VCaP (cell line): ENCODE data around the gene RIF1.

Experiments used
- H3K27ac ChIP-seq: fragments of 450-650 bp; 2 replicates; pipeline ENCODE4 v1.5.1; 2017
- CTCF ChIP-seq: fragments of 450-650 bp; conservative IDR thresholded peaks from 2 replicates; pipeline ENCODE4 v1.5.1; 2017; ENCODE audit warnings: mild to moderate bottlenecking, moderate library complexity

Gene RIF1

DNA sequence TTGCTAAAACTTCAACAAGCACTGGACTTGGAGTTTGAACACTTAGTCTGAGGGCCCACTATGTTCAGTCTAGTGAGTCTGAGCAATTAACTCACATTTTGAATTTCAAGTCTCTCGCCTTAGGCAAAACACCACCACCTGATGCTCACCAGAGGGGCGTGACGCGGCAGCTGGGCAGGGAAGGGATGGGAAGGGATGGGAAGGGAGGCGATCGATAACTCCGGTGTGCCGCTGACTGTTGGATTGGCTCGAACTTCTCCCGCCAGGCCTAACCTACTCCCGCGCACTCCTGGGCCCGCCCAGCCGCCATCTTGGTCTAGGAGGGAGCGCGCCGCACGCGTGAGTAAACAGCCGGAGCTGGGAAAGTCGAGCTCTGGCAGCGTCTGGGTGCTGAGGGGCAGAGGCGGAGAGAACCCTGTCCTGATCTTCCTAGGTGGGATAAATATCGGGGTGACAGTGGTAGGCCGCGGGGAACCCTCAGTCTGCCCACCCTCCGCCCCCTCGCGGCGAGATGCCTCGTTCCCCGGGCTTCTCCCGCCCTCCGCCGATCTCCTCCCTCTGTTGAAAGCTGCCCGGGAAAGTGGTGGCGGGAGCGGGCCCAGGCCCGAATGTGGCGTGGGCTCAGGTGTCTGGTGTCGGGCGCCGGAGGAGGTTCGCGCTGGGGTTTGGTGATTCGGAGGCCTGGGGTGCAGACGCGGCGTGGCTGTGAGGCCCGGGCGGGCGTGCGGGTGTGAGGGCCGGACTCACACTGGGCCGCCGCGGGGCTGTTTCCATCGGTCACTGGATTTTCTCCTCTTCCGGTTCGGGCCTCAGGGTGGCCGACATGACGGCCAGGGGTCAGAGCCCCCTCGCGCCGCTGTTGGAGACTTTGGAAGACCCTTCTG is at the start of gene RIF1:
Gene RIF1, plus strand, starts transcription at position 302 of the 884 bp plus-strand sequence. Its CDS starts 522 bp downstream, at position 824.
- peak within 1 kb of the TSS; percentile 94 for H3K27ac ChIP-seq
- TF ChIP-seq CTCF: peak; percentile 66

DNA sequence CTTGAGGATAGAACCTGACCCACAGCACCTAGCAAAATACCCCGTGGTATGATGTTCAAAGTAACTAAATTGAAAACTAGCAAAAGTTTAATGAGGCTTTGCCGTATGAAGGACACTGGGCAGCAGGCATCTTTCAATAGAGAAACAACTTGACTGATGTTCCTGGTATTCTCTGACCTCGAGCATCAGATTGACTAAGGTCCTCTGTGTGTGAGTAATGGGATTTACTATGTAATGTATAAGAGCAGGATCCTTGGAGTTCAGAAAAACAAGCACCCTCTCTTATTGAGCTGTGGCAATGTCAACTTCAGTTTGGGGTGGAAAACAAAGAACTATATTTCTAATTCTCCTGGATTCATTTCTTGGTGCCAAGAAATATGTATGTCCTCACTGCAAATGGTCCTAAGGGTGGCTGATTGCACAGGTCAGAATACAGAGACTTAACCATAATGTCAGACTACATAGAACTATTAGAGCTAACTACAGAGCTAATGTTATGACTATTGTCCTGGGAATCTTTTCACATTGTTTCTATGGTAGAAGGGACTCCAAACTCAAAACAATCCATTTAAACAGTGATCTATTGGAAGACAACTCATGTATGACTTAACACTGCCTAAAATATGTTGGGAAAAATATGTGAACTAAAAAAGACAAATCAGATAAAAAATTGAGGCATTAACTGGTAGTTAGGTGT is 47.9 kb upstream of the RIF1 start:
- TF ChIP-seq CTCF: no peak

GRCh38 chr2:151363709-151364108 is 46.0 kb upstream of the RIF1 start:
- no peak overlapping the region for H3K27ac ChIP-seq
- no peak for TF ChIP-seq CTCF

More for the DNA sequence above, 47.9 kb upstream of the RIF1 start:
- no peak overlapping the region for H3K27ac ChIP-seq

DNA sequence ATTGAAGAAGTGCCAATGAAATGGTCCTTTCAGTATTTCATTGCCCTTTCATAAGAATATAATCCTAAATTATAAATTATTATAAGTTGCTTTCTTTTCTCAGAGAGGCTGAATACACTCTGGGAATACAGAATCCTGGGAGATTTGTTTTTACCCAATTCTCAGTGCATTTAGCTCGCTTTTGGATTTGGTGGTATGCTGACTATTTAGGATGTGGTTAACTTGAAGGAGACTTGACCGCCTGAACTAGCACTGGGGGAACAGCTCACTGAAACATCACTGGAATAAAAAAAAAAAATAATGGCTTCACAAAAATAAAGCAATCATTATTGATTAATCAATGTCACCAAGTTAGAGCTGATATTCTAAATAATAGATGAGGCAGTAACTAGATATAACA is 42.1 kb upstream of the RIF1 start:
- H3K27ac ChIP-seq: no peak overlapping the region
- no peak for TF ChIP-seq CTCF

GRCh38 chr2:151374436-151374835 is 35.3 kb upstream of the RIF1 start:
- no peak for TF ChIP-seq CTCF
- no peak overlapping the region for H3K27ac ChIP-seq

DNA sequence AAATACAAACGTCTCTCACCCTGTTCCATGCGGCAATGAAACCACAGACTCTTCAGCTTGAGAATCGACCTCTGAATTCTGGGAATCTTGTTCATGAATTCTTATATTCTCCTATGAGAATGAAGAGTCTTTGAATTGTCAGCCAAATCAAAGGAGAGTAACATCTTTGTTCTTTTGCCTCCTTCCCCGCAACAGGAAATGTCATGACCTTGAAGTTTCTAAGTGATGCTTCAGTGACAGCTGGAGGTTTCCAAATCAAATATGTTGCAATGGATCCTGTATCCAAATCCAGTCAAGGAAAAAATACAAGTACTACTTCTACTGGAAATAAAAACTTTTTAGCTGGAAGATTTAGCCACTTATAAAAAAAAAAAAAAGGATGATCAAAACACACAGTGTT is 30.5 kb upstream of the RIF1 start:
- H3K27ac ChIP-seq: no peak overlapping the region
- TF ChIP-seq CTCF: no peak

DNA sequence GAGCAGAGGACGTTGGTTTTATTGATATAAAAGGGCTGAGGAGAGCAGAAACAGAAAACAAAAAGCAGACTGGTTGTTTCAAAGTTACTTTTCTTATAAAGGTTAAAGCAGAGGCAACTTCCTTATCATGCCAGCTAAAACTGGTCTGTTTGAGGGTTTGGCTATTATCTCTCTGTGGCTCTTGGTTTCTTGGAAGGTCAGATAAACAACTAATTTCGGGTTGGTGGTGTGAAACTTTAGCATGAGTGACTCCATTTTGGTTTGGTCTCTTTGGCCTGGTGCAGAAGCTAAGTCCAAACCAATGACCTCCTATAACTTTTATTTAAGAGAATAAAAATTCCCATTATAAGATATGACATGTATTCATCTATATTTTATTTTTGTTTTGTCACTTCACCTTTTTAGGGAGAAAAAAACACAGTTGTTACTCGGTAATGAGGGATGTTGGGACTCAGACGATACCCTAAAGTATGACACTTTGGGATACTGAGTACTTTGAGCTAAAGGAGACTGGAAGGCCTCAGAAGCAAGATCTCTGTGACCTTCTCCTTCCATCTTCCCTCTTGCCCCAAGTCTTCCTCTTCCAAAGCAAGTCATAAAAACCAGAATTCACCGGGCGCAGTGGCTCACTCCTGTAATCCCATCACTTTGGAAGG is 29.0 kb upstream of the RIF1 start:
- TF ChIP-seq CTCF: no peak
- H3K27ac ChIP-seq: no peak overlapping the region
